Fibroblast of lung (primary cell): ENCODE measurements around the gene NUP93. TPM values are rescaled to one million over a fixed set of nuclear protein-coding genes. Genes with fewer than 3 reads are reported as not detected.

Experiments
- DNase-seq, 2 donors: peaks; one replicate each; pipeline versions ENCODE4 v3.0.0 to v3.0.0-alpha.2; 2010; ENCODE audit warnings: low read depth in 2 of 2
- H2AFZ ChIP-seq: 2 replicates; pipeline ENCODE4 v1.5.1; 2012; ENCODE audit warnings: low read length, control low read depth, inconsistent platforms
- H3K27ac ChIP-seq: 2 replicates; pipeline ENCODE4 v1.5.1; 2011; ENCODE audit warnings: low read length, control low read depth; ENCODE audit not compliant: insufficient read depth
- H3K27me3 ChIP-seq: 2 replicates; pipeline ENCODE4 v1.5.1; 2011; ENCODE audit warnings: mild to moderate bottlenecking, low read length; ENCODE audit not compliant: control insufficient read depth, insufficient read depth
- H3K36me3 ChIP-seq: 2 replicates; pipeline ENCODE4 v1.5.1; 2011; ENCODE audit warnings: low read length; ENCODE audit not compliant: control insufficient read depth, insufficient read depth
- H3K4me1 ChIP-seq: 2 replicates; pipeline ENCODE4 v1.5.1; 2011; ENCODE audit warnings: low read length; ENCODE audit not compliant: control insufficient read depth, insufficient read depth; ENCODE audit errors: extremely low read depth
- H3K4me2 ChIP-seq: 2 replicates; pipeline ENCODE4 v1.5.1; 2011; ENCODE audit warnings: low read length, control low read depth; ENCODE audit not compliant: insufficient read depth; ENCODE audit errors: extremely low read depth
- H3K4me3 ChIP-seq, 4 experiments: fragments of 200-600 bp in 1 of 4; sonication (generic) in 1 of 4; replicated peaks in 1 of 4; 2 replicates each; pipeline ENCODE4 v1.5.1; 2011 to 2016; ENCODE audit warnings: low read length in 4 of 4, low read depth in 3 of 4, mild to moderate bottlenecking in 3 of 4, control low read depth in 2 of 4, inconsistent platforms in 1 of 4, mixed read lengths in 1 of 4; ENCODE audit not compliant: insufficient read depth in 1 of 4; ENCODE audit errors: control extremely low read depth in 1 of 4
- H3K79me2 ChIP-seq: 2 replicates; pipeline ENCODE4 v1.5.1; 2012; ENCODE audit warnings: mild to moderate bottlenecking, low read length, inconsistent platforms; ENCODE audit not compliant: control insufficient read depth, insufficient read depth
- H3K9ac ChIP-seq: 2 replicates; pipeline ENCODE4 v1.5.1; 2011; ENCODE audit warnings: mild to moderate bottlenecking, low read length, control low read depth; ENCODE audit not compliant: insufficient read depth
- H3K9me3 ChIP-seq: 2 replicates; pipeline ENCODE4 v1.5.1; 2012; ENCODE audit warnings: low read depth, low read length; ENCODE audit not compliant: control insufficient read depth, insufficient read depth
- H4K20me1 ChIP-seq: 2 replicates; pipeline ENCODE4 v1.5.1; 2011; ENCODE audit warnings: low read length; ENCODE audit not compliant: control insufficient read depth, insufficient read depth; ENCODE audit errors: extremely low read depth
- CTCF ChIP-seq, 2 donors: IDR thresholded peaks in 1 of 2; conservative IDR thresholded peaks in 1 of 2; 1 replicate in 1 of 2; 2 replicates in 1 of 2; pipeline ENCODE4 v1.5.1; 2011 to 2012; ENCODE audit warnings: low read length in 2 of 2, control low read depth in 1 of 2, inconsistent platforms in 1 of 2, low read depth in 1 of 2, mild to moderate bottlenecking in 1 of 2
- EZH2 ChIP-seq: IDR thresholded peaks from 2 replicates; pipeline ENCODE4 v1.5.1; 2012; ENCODE audit warnings: low read length, control low read depth, mild to moderate bottlenecking; ENCODE audit errors: missing control alignments
- polyA plus RNA-seq, 2 donors: library from polyadenylated mRNA; depleted of rRNA in 1 of 2; stranded (reverse) in 1 of 2; unstranded in 1 of 2; fragments of >200 nt; gene quantifications; 2 replicates each; pipeline ENCODE4 v1.2.1, GENCODE V29; 2011 to 2012; ENCODE audit warnings: missing spikeins in 1 of 2
- total RNA-seq: library from RNA; depleted of rRNA; stranded (reverse); fragments of >200 nt; gene quantifications from 2 replicates; pipeline ENCODE4 v1.2.1, GENCODE V29; 2014

NUP93 gene
- total and polyA plus RNA-seq, 2 donors (not counting 1 experiment from before 2014, with no cell fraction given), result 37.6 to 42.9 TPM

GRCh38 chr16:56817938-56818337 lies 88.0 kb downstream of the NUP93 start:
- H3K27ac ChIP-seq, result no peak overlapping the region
- no peak overlapping the region for H3K9ac ChIP-seq
- TF ChIP-seq CTCF (conservative IDR thresholded peaks at IDR 0.05 in 1 of 2, IDR thresholded peaks at IDR 0.05 in 1 of 2; ENCODE audit: low read depth in 1 of 2, low read length in 2 of 2), result no peak
- no peak for TF ChIP-seq EZH2

GRCh38 chr16:56823081-56823733 lies 93.3 kb downstream of the NUP93 start:
- TF ChIP-seq CTCF (conservative IDR thresholded peaks at IDR 0.05 in 1 of 2, IDR thresholded peaks at IDR 0.05 in 1 of 2; ENCODE audit: low read depth in 1 of 2, low read length in 2 of 2) (no peak), EZH2 (no peak)
- Histone ChIP-seq H2AFZ (no peak overlapping the region), H3K27ac (no peak overlapping the region), H4K20me1 (no peaks in the 10 kb centered on the region), H3K4me2 (no peak overlapping the region), H3K36me3 (peaks cover 6% of the 10 kb centered on the region), H3K9me3 (no peaks in the 10 kb centered on the region), H3K79me2 (no peaks in the 10 kb centered on the region), H3K27me3 (no peaks in the 10 kb centered on the region), H3K4me3 (no peak overlapping the region), H3K9ac (no peak overlapping the region), H3K4me1 (no peaks in the 10 kb centered on the region)
- no peak for DNase-seq

More at GRCh38 chr16:56817938-56818337, 88.0 kb downstream of the NUP93 start:
- Histone ChIP-seq H2AFZ (no peak overlapping the region), H3K36me3 (no peaks in the 10 kb centered on the region), H4K20me1 (no peaks in the 10 kb centered on the region), H3K4me1 (no peaks in the 10 kb centered on the region), H3K4me2 (no peak overlapping the region), H3K4me3 (no peak overlapping the region), H3K9me3 (no peaks in the 10 kb centered on the region), H3K79me2 (no peaks in the 10 kb centered on the region), H3K27me3 (no peaks in the 10 kb centered on the region)
- DNase-seq, result no peak

DNA sequence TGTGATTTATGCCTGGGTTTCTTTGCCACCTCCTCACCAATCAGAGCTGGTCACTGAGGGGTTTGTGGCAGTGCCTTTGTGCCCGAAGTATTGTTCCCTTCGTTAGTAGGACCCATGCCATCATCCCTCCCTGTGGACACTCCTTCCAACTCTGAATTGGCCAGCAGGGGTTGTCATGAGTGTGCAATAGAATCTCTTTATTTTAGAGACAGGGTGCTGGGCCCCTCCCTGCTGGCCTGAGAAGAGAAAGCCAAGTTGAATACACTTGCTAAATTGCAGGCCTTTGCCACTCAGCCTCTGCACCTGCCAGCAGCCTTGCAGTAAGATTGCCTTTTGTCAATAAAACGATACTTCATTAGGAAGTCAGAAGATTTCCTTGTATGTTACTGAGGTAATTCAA lies 94.4 kb downstream of the NUP93 start:
- peak in 1 of 2 donors; percentile 18 for DNase-seq
- H3K79me2 ChIP-seq, result no peaks in the 10 kb centered on the region
- TF ChIP-seq CTCF (conservative IDR thresholded peaks at IDR 0.05 in 1 of 2, IDR thresholded peaks at IDR 0.05 in 1 of 2; ENCODE audit: low read depth in 1 of 2, low read length in 2 of 2), result no peak
- H3K4me2 ChIP-seq, result no peak overlapping the region
- no peaks in the 10 kb centered on the region for H3K4me1 ChIP-seq
- peaks cover 6% of the 10 kb centered on the region for H3K36me3 ChIP-seq
- H3K9ac ChIP-seq, result no peak overlapping the region
- no peaks in the 10 kb centered on the region for H3K27me3 ChIP-seq
- no peak overlapping the region for H3K27ac ChIP-seq
- no peaks in the 10 kb centered on the region for H3K9me3 ChIP-seq
- no peak overlapping the region for H3K4me3 ChIP-seq
- H2AFZ ChIP-seq, result no peak overlapping the region
- H4K20me1 ChIP-seq, result no peaks in the 10 kb centered on the region
